HepG2 (cell line): ENCODE results near the gene ATRN. TPM values are rescaled to one million over a fixed set of nuclear protein-coding genes. Genes with fewer than 3 reads are reported as not detected.

ENCODE experiments used
- CSRNP1 ChIP-seq: sonication (generic); formaldehyde crosslinking; IDR thresholded peaks from 2 replicates; pipeline ENCODE4 v1.8.1; 2023; ENCODE audit warnings: mild to moderate bottlenecking, missing genetic modification reagents
- KIAA2018 ChIP-seq: sonication (generic); formaldehyde crosslinking; IDR thresholded peaks from 2 replicates; pipeline ENCODE4 v1.5.0; 2020; ENCODE audit warnings: mild to moderate bottlenecking, missing genetic modification reagents, borderline replicate concordance
- NFKB2 ChIP-seq: sonication (generic); formaldehyde crosslinking; IDR thresholded peaks from 2 replicates; pipeline ENCODE4 v1.4.0; 2020; ENCODE audit warnings: missing genetic modification reagents, borderline replicate concordance
- PAX8 ChIP-seq: sonication (generic); formaldehyde crosslinking; IDR thresholded peaks from 2 replicates; pipeline ENCODE4 v1.8.0; 2022; ENCODE audit warnings: mild to moderate bottlenecking, missing genetic modification reagents, borderline replicate concordance
- TBX2 ChIP-seq: sonication (generic); formaldehyde crosslinking; IDR thresholded peaks from 2 replicates; pipeline ENCODE4 v1.5.0; 2020; ENCODE audit warnings: missing genetic modification reagents, mild to moderate bottlenecking, borderline replicate concordance
- TOPORS ChIP-seq: sonication (generic); formaldehyde crosslinking; IDR thresholded peaks from 2 replicates; pipeline ENCODE4 v1.8.0; 2023; ENCODE audit warnings: mild to moderate bottlenecking, missing genetic modification reagents
- ZNF234 ChIP-seq: sonication (generic); formaldehyde crosslinking; conservative IDR thresholded peaks from 2 replicates; pipeline ENCODE4 v1.5.1; 2020; ENCODE audit warnings: mild to moderate bottlenecking, missing genetic modification reagents
- ZNF33B ChIP-seq: sonication (generic); formaldehyde crosslinking; IDR thresholded peaks from 2 replicates; pipeline ENCODE4 v1.5.1; 2020; ENCODE audit warnings: mild to moderate bottlenecking, missing genetic modification reagents
- ZZZ3 ChIP-seq: sonication (generic); formaldehyde crosslinking; IDR thresholded peaks from 2 replicates; pipeline ENCODE4 v1.4.0; 2020; ENCODE audit warnings: missing genetic modification reagents, mild to moderate bottlenecking, borderline replicate concordance
- polyA plus RNA-seq, 8 experiments: library from polyadenylated mRNA; depleted of rRNA in 3 of 8; stranded (reverse) in 7 of 8; unstranded in 1 of 8; fragments of >200 nt; fragmentation: Illumina TruSeq in 4 of 8; extraction: Trizol in 4 of 8; gene quantifications; 2 replicates each; pipeline versions ENCODE4 v1.2.1 to v1.2.3, GENCODE V29; 2011 to 2016; ENCODE audit warnings: low read depth in 4 of 8, missing spikeins in 1 of 8, mixed read lengths in 1 of 8; ENCODE audit not compliant: insufficient read depth in 1 of 8
- total RNA-seq, 5 experiments: library from RNA; depleted of rRNA; stranded (reverse); fragments of >200 nt; fragmentation: Illumina TruSeq; extraction: Trizol; gene quantifications; 2 replicates each; pipeline ENCODE4 v1.2.3, GENCODE V29; 2016; ENCODE audit warnings: low read depth in 1 of 5
- TF ChIP-seq, protein P1 (sequence below): sonication (generic); formaldehyde crosslinking; conservative IDR thresholded peaks from 2 replicates; pipeline ENCODE4 v1.8.0; 2022; ENCODE audit warnings: mild to moderate bottlenecking, moderate library complexity, missing genetic modification reagents
- TF ChIP-seq, protein P2 (sequence below): sonication (generic); formaldehyde crosslinking; IDR thresholded peaks from 2 replicates; pipeline ENCODE4 v1.9.0; 2021; ENCODE audit warnings: missing genetic modification reagents, borderline replicate concordance

Gene ATRN
- total and polyA plus RNA-seq, 2 of the 13 experiments (the other 11 are each of a cell fraction or from before 2014, with no cell fraction given) = 44.2 to 81.1 TPM

GRCh38 chr20:3541887-3542721 lies 71.3 kb downstream of the ATRN start (continued):
- TF ChIP-seq CSRNP1 (CRISPR knock-in tag) (no peak), ZNF33B (CRISPR knock-in tag) (0 out of 2 replicates have a peak, but pooled peaks have one; percentile 79), ZZZ3 (CRISPR knock-in tag) (no peak), TBX2 (CRISPR knock-in tag) (peak; percentile 95), KIAA2018 (CRISPR knock-in tag) (no peak), ZNF234 (CRISPR knock-in tag) (no peak), NFKB2 (no peak), PAX8 (no peak; the same call in 1 of the 2 replicates), TOPORS (CRISPR knock-in tag) (0 out of 2 replicates have a peak, but pooled peaks have one; percentile 43)
- TF ChIP-seq, protein P1, sequence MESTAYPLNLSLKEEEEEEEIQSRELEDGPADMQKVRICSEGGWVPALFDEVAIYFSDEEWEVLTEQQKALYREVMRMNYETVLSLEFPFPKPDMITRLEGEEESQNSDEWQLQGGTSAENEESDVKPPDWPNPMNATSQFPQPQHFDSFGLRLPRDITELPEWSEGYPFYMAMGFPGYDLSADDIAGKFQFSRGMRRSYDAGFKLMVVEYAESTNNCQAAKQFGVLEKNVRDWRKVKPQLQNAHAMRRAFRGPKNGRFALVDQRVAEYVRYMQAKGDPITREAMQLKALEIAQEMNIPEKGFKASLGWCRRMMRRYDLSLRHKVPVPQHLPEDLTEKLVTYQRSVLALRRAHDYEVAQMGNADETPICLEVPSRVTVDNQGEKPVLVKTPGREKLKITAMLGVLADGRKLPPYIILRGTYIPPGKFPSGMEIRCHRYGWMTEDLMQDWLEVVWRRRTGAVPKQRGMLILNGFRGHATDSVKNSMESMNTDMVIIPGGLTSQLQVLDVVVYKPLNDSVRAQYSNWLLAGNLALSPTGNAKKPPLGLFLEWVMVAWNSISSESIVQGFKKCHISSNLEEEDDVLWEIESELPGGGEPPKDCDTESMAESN (CRISPR knock-in tag) = no peak; the same call in 1 of the 2 replicates
- TF ChIP-seq, protein P2, sequence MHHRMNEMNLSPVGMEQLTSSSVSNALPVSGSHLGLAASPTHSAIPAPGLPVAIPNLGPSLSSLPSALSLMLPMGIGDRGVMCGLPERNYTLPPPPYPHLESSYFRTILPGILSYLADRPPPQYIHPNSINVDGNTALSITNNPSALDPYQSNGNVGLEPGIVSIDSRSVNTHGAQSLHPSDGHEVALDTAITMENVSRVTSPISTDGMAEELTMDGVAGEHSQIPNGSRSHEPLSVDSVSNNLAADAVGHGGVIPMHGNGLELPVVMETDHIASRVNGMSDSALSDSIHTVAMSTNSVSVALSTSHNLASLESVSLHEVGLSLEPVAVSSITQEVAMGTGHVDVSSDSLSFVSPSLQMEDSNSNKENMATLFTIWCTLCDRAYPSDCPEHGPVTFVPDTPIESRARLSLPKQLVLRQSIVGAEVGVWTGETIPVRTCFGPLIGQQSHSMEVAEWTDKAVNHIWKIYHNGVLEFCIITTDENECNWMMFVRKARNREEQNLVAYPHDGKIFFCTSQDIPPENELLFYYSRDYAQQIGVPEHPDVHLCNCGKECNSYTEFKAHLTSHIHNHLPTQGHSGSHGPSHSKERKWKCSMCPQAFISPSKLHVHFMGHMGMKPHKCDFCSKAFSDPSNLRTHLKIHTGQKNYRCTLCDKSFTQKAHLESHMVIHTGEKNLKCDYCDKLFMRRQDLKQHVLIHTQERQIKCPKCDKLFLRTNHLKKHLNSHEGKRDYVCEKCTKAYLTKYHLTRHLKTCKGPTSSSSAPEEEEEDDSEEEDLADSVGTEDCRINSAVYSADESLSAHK (CRISPR knock-in tag) = no peak
